Dedifferentiated amniotic fluid mesenchymal stem cell (primary cell): ENCODE data around the gene CLCN7.

Experiments used
- DNase-seq: peaks from one replicate; pipeline ENCODE4 v3.0.0-alpha.2; 2016; ENCODE audit errors: extremely low spot score

The CLCN7 gene

GRCh38 chr16:1401758-1402154 lies 73.1 kb downstream of the CLCN7 start:
- no peak for DNase-seq

GRCh38 chr16:1401061-1401757 lies 73.6 kb downstream of the CLCN7 start:
- DNase-seq, result no peak

- no peak for DNase-seq
Observed at GRCh38 chr16:1398826-1399581, 75.8 kb downstream of the CLCN7 start.

DNA sequence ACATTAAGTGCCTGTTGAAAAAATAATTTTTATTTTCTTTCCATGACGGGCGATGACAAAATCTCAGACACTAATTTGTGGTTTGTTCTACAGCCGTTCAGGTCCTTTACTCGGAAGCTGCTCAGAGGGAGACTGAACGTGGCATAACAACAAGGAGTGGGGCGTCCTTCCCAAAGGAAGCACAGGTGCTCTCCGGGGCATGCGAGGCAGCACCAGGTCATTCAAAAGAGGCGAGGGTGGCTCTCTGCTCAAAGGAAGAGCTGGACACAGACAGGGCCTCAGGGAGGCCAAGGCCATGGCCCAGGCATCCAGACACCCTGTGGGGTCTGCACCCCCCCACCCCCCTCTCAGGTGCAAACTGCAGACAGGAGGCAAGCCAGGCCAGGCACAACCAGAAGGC lies 76.5 kb downstream of the CLCN7 start:
- DNase-seq, result no peak

DNA sequence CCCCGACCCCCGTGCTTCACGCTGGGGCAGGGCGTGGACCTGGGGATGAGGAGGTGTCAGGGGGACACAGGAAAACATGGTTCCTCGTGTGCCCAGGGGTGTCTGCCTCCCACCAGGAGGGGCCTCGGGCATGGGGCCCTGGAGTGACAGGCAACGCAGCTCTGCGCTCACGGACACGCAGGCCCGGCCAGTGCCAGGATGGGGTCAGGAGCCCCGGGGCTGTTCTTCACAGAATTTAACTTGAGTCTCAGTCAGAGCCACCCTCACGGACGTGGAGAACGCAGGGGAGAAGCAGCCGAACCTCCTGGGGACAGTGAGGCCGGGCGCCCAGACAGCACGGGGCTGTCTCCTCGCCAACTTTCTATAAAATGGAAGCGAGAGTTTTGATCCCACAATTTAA lies 77.0 kb downstream of the CLCN7 start:
- no peak for DNase-seq

DNA sequence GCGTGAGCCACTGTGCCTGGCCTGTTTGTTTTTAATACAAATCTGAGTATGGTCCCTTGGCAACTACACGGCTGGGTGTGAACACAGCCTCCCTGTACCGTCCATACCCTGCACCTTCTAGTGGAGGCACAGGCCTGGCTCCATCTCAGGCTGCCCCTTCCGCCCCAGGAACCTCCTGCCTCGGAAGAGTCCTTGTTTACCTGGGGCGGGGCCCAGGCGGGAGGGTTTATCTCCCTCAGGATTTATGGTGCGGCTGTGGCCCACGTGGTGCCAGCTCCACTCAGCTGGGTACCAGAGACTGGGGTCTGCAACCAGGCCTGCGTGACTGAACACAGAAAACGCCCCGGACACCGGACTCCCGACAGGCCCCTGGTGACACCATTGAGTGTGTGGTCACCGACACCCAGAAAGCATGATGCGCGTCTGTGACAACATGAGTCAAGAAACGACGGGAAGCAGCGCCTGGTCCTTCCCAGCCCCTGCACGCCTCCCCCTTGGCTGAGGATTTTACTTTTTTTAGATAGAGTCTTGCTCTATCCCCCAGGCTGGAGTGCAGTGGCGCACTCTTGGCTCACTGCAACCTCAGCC lies 79.3 kb downstream of the CLCN7 start:
- no peak for DNase-seq
